HCT116 (cell line): Measurements from ENCODE around the gene PNPLA5. TPM values are rescaled to one million over a fixed set of nuclear protein-coding genes. Genes with fewer than 3 reads are reported as not detected.

ENCODE experiments used
- ATAC-seq: fragments of 200-7000 bp; cut with Tn5 transposase; 2 replicates; pipeline ENCODE4 v1.9.1; 2020; ENCODE audit warnings: mild to moderate bottlenecking, moderate library complexity
- BruUV-seq: library from RNA; stranded (reverse); fragments of 400-500 nt; replicated peaks from 2 replicates; lab custom pipeline; 2021; lab: Mats Ljungman, UMichigan
- CTCF ChIA-PET: fragments of 300-600 bp; sonication (Branson Sonifier 250); formaldehyde crosslinking; loops from one replicate; lab custom pipeline; 2021; ENCODE audit warnings: antibody characterized with exemption; lab: Charles Lee
- POLR2A ChIA-PET: fragments of 300-600, 350-600 bp; sonication (Branson Sonifier 250); formaldehyde crosslinking; loops from one replicate; lab custom pipeline; 2021; ENCODE audit warnings: antibody characterized with exemption; lab: Charles Lee
- RAD21 ChIA-PET, 2 experiments: fragments of 300-600 bp; sonication (Branson Sonifier 250); formaldehyde crosslinking; loops; one replicate each; lab custom pipeline; 2023; ENCODE audit warnings: low total read pairs in 2 of 2; ENCODE audit not compliant: uncharacterized antibody in 2 of 2, unreplicated experiment in 2 of 2, low non-redundant PET in 1 of 2; lab: Charles Lee
- DNase-seq: peaks from one replicate; pipeline ENCODE4 v3.0.0-alpha.2; 2010; ENCODE audit warnings: low read depth, low spot score
- H2AFZ ChIP-seq: fragments of 200-600 bp; shearing (Covaris generic), sonication (generic); 2 replicates; pipeline ENCODE4 v1.6.1; 2017; ENCODE audit warnings: low read depth, mixed run types, mixed read lengths, antibody characterized with exemption, low read length; ENCODE audit not compliant: poor library complexity, severe bottlenecking
- H3K27ac ChIP-seq: 2 replicates; pipeline ENCODE4 v1.5.1; 2012; ENCODE audit warnings: low read depth, low read length
- H3K27me3 ChIP-seq: fragments of 200-600 bp; sonication (generic); 2 replicates; pipeline ENCODE4 v1.6.1; 2016; ENCODE audit warnings: mixed run types, low read length, mixed read lengths; ENCODE audit not compliant: insufficient read depth
- H3K36me3 ChIP-seq, 2 experiments: fragments of 200-500 bp in 1 of 2; fragments of 200-600 bp in 1 of 2; sonication (Bioruptor generic) in 1 of 2; sonication (generic) in 1 of 2; 2 replicates each; pipeline versions ENCODE4 v1.5.1 to v1.6.1; 2014 to 2016; ENCODE audit warnings: low read length in 2 of 2, inconsistent platforms in 1 of 2, mixed read lengths in 1 of 2, mixed run types in 1 of 2; ENCODE audit not compliant: insufficient read depth in 2 of 2, control insufficient read depth in 1 of 2
- H3K4me1 ChIP-seq, 2 experiments: fragments of 200-600 bp in 1 of 2; sonication (generic) in 1 of 2; 2 replicates each; pipeline versions ENCODE4 v1.5.1 to v1.6.1; 2012 to 2017; ENCODE audit warnings: low read length in 2 of 2, inconsistent platforms in 1 of 2, mild to moderate bottlenecking in 1 of 2, mixed read lengths in 1 of 2, mixed run types in 1 of 2, moderate library complexity in 1 of 2; ENCODE audit not compliant: insufficient read depth in 2 of 2, control insufficient read depth in 1 of 2
- H3K4me2 ChIP-seq: fragments of 200-600 bp; sonication (generic); 2 replicates; pipeline ENCODE4 v1.6.1; 2017; ENCODE audit warnings: mixed run types, low read length, mixed read lengths
- H3K4me3 ChIP-seq, 2 experiments: fragments of 200-600 bp in 1 of 2; sonication (generic) in 1 of 2; replicated peaks in 1 of 2; 2 replicates each; pipeline ENCODE4 v1.5.1; 2011 to 2016; ENCODE audit warnings: low read length in 2 of 2, control low read depth in 1 of 2, low read depth in 1 of 2, mild to moderate bottlenecking in 1 of 2, mixed read lengths in 1 of 2, mixed run types in 1 of 2
- H3K79me2 ChIP-seq: fragments of 200-600 bp; sonication (generic); 2 replicates; pipeline ENCODE4 v1.6.1; 2017; ENCODE audit warnings: mild to moderate bottlenecking, mixed run types, low read length, moderate library complexity, mixed read lengths; ENCODE audit not compliant: insufficient read depth
- H3K9ac ChIP-seq: fragments of 200-600 bp; sonication (generic); 2 replicates; pipeline ENCODE4 v1.6.1; 2016; ENCODE audit warnings: low read length, mixed read lengths
- H3K9me2 ChIP-seq: fragments of 200-600 bp; sonication (generic), shearing (Covaris generic); 2 replicates; pipeline ENCODE4 v1.6.1; 2017; ENCODE audit warnings: mixed run types, mild to moderate bottlenecking, moderate library complexity; ENCODE audit not compliant: insufficient read depth
- H3K9me3 ChIP-seq, 2 experiments: fragments of 200-500 bp in 1 of 2; fragments of 200-600 bp in 1 of 2; sonication (Bioruptor generic) in 1 of 2; sonication (generic) in 1 of 2; 2 replicates each; pipeline ENCODE4 v1.6.1; 2014 to 2017; ENCODE audit warnings: low read length in 2 of 2, mixed read lengths in 2 of 2, inconsistent platforms in 1 of 2, low read depth in 1 of 2, mild to moderate bottlenecking in 1 of 2, mixed run types in 1 of 2, moderate library complexity in 1 of 2; ENCODE audit not compliant: control insufficient read depth in 1 of 2, insufficient read depth in 1 of 2
- H4K20me1 ChIP-seq: fragments of 200-600 bp; sonication (generic), shearing (Covaris generic); 2 replicates; pipeline ENCODE4 v1.6.1; 2017; ENCODE audit warnings: mixed run types, mild to moderate bottlenecking, moderate library complexity; ENCODE audit not compliant: insufficient read depth
- CEBPB ChIP-seq: IDR thresholded peaks from 2 replicates; pipeline ENCODE4 v1.6.1; 2012; ENCODE audit warnings: low read depth
- EGR1 ChIP-seq: IDR thresholded peaks from 2 replicates; pipeline ENCODE4 v1.6.1; 2012; ENCODE audit warnings: low read depth
- EZH2phosphoT487 ChIP-seq: fragments of 200-600 bp; IDR thresholded peaks from 2 replicates; pipeline ENCODE4 v1.6.1; 2018; ENCODE audit warnings: antibody characterized with exemption, borderline replicate concordance
- FOSL1 ChIP-seq: IDR thresholded peaks from 2 replicates; pipeline ENCODE4 v1.6.1; 2012; ENCODE audit warnings: low read depth
- JUND ChIP-seq: IDR thresholded peaks from 2 replicates; pipeline ENCODE4 v1.6.1; 2012
- RAD21 ChIP-seq: IDR thresholded peaks from 2 replicates; pipeline ENCODE4 v1.6.1; 2012; ENCODE audit warnings: low read depth, mild to moderate bottlenecking
- SIN3A ChIP-seq: IDR thresholded peaks from 2 replicates; pipeline ENCODE4 v1.6.1; 2012; ENCODE audit warnings: low read depth
- SRF ChIP-seq: IDR thresholded peaks from 2 replicates; pipeline ENCODE4 v1.6.1; 2012; ENCODE audit warnings: low read depth
- TCF7L2 ChIP-seq: IDR thresholded peaks from 2 replicates; pipeline ENCODE4 v1.7.0; 2011; ENCODE audit warnings: borderline replicate concordance, inconsistent platforms; ENCODE audit not compliant: insufficient read depth, insufficient read length; ENCODE audit errors: extremely low read depth
- YY1 ChIP-seq: IDR thresholded peaks from 2 replicates; pipeline ENCODE4 v1.6.1; 2011; ENCODE audit warnings: low read length, low read depth, moderate library complexity, mild to moderate bottlenecking; ENCODE audit not compliant: insufficient replicate concordance; ENCODE audit errors: extremely low read depth
- ZFX ChIP-seq: fragments of 450-650 bp; IDR thresholded peaks from 2 replicates; pipeline ENCODE4 v1.6.1; 2017
- ZNF274 ChIP-seq: fragments of 200-500 bp; sonication (Bioruptor generic); IDR thresholded peaks from 2 replicates; pipeline ENCODE4 v1.6.1; 2014; ENCODE audit warnings: mild to moderate bottlenecking, low read depth, low read length, inconsistent platforms
- intact Hi-C: fragments of 100-400 bp; cut with micrococcal nuclease; formaldehyde crosslinking; loops from 2 replicates; pipeline ENCODE4 v1.10.0; 2022
- total RNA-seq: library from RNA; stranded (reverse); gene quantifications from one replicate; pipeline ENCODE4 v1.2.1, GENCODE V29; 2021; ENCODE audit not compliant: unreplicated experiment
- TF ChIP-seq, protein P1 (sequence below): IDR thresholded peaks from 2 replicates; pipeline ENCODE4 v1.6.1; 2011; ENCODE audit warnings: mild to moderate bottlenecking, low read length, moderate library complexity; ENCODE audit not compliant: insufficient replicate concordance; ENCODE audit errors: extremely low read depth
- TF ChIP-seq, protein P2 (sequence below), 3 experiments: fragments of 200-600 bp in 1 of 3; sonication (generic) in 1 of 3; IDR thresholded peaks in 2 of 3; conservative IDR thresholded peaks in 1 of 3; 2 replicates each; pipeline ENCODE4 v1.5.1; 2012 to 2017; ENCODE audit warnings: low read depth in 2 of 3, low read length in 2 of 3, antibody characterized with exemption in 1 of 3, borderline replicate concordance in 1 of 3, control low read depth in 1 of 3, mild to moderate bottlenecking in 1 of 3, mixed read lengths in 1 of 3, mixed run types in 1 of 3, moderate library complexity in 1 of 3; ENCODE audit not compliant: insufficient read depth in 1 of 3
- TF ChIP-seq, protein P3 (sequence below): IDR thresholded peaks from 2 replicates; pipeline ENCODE4 v1.6.1; 2012

The PNPLA5 gene
- total RNA-seq, 1 experiment from 2014 or later = 2.9 TPM

DNA sequence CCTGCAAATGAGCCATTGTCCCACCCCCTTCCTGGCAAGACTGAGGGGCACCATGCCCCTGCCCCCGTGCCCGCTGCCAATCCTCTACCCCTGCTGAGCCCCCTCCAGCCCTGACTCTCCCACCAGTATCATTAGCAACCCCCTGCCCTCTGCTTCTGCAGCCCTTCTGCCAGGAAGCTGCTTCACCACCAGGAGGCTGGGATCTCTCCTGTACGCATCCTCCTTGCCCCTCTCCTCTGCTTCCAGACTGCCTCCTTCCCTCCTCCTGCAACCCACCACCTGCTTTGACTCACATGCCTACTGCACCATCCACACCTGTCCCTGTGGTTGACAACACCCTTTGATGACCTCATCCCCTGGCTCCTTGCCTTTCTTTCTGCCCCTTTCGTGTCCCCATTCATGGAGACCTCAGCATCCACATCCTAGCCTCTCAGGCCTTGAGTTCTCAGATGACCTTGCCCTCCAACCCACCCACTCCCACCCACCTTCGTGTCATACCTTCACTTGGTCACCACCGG is 18.4 kb upstream of the PNPLA5 start:
- no peak overlapping the region for H3K4me2 ChIP-seq
- POLR2A ChIA-PET = no interaction called here
- no TSS peak for BruUV-seq
- H2AFZ ChIP-seq = no peak overlapping the region
- H3K36me3 ChIP-seq = no peaks in the 10 kb centered on the region
- CTCF ChIA-PET = no interaction called here
- DNase-seq = no peak
- intact Hi-C loops = no loop called here
- H3K4me1 ChIP-seq = no peaks in the 10 kb centered on the region
- H3K9ac ChIP-seq = no peak overlapping the region
- no peak for TF ChIP-seq EZH2phosphoT487
- no peak for TF ChIP-seq ZNF274
- no peak for TF ChIP-seq RAD21
- no peak for TF ChIP-seq FOSL1
- TF ChIP-seq, protein P1, sequence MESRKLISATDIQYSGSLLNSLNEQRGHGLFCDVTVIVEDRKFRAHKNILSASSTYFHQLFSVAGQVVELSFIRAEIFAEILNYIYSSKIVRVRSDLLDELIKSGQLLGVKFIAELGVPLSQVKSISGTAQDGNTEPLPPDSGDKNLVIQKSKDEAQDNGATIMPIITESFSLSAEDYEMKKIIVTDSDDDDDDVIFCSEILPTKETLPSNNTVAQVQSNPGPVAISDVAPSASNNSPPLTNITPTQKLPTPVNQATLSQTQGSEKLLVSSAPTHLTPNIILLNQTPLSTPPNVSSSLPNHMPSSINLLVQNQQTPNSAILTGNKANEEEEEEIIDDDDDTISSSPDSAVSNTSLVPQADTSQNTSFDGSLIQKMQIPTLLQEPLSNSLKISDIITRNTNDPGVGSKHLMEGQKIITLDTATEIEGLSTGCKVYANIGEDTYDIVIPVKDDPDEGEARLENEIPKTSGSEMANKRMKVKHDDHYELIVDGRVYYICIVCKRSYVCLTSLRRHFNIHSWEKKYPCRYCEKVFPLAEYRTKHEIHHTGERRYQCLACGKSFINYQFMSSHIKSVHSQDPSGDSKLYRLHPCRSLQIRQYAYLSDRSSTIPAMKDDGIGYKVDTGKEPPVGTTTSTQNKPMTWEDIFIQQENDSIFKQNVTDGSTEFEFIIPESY = no peak
- TF ChIP-seq TCF7L2 = no peak
- TF ChIP-seq SRF = no peak
- TF ChIP-seq, protein P2, sequence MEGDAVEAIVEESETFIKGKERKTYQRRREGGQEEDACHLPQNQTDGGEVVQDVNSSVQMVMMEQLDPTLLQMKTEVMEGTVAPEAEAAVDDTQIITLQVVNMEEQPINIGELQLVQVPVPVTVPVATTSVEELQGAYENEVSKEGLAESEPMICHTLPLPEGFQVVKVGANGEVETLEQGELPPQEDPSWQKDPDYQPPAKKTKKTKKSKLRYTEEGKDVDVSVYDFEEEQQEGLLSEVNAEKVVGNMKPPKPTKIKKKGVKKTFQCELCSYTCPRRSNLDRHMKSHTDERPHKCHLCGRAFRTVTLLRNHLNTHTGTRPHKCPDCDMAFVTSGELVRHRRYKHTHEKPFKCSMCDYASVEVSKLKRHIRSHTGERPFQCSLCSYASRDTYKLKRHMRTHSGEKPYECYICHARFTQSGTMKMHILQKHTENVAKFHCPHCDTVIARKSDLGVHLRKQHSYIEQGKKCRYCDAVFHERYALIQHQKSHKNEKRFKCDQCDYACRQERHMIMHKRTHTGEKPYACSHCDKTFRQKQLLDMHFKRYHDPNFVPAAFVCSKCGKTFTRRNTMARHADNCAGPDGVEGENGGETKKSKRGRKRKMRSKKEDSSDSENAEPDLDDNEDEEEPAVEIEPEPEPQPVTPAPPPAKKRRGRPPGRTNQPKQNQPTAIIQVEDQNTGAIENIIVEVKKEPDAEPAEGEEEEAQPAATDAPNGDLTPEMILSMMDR (IDR thresholded peaks at IDR 0.05 in 2 of 3, conservative IDR thresholded peaks at IDR 0.05 in 1 of 3; ENCODE audit: borderline replicate concordance in 1 of 3, insufficient read depth in 1 of 3, low read depth in 2 of 3, low read length in 2 of 3) = no peak
- TF ChIP-seq YY1 = no peak
- no peak for TF ChIP-seq SIN3A
- TF ChIP-seq CEBPB = no peak
- TF ChIP-seq JUND = no peak
- TF ChIP-seq, protein P3, sequence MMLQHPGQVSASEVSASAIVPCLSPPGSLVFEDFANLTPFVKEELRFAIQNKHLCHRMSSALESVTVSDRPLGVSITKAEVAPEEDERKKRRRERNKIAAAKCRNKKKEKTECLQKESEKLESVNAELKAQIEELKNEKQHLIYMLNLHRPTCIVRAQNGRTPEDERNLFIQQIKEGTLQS = no peak
- TF ChIP-seq EGR1 = no peak
- no peak for TF ChIP-seq ZFX
- TF ChIP-seq, all 23 proteins: peak for 0
- H3K27me3 ChIP-seq = peaks cover 24% of the 10 kb centered on the region; the same call in 1 of the 2 replicates
- no peaks in the 10 kb centered on the region for H3K9me3 ChIP-seq
- no peaks in the 10 kb centered on the region for H3K79me2 ChIP-seq
- no peak overlapping the region for H3K4me3 ChIP-seq
- H3K9me2 ChIP-seq = no peaks in the 10 kb centered on the region
- no peak for ATAC-seq
- RAD21 ChIA-PET = no interaction called here
- H4K20me1 ChIP-seq = no peaks in the 10 kb centered on the region
- H3K27ac ChIP-seq = no peak overlapping the region
